GM23338 (cell line): ENCODE data around the gene GALNT9.

Experiments
- CREB1 ChIP-seq: fragments of 250-450 bp; sonication (Bioruptor Pico); IDR thresholded peaks from 2 replicates; pipeline ENCODE4 v1.5.0; 2020; ENCODE audit warnings: low read depth, mild to moderate bottlenecking, moderate library complexity
- CTCF ChIP-seq, 2 experiments: fragments of 200-600 bp in 1 of 2; sonication (generic) in 1 of 2; conservative IDR thresholded peaks; 2 replicates each; pipeline versions ENCODE4 v1.5.1 to v1.6.1; 2016 to 2017; ENCODE audit warnings: antibody characterized with exemption in 2 of 2, low read depth in 2 of 2, mild to moderate bottlenecking in 2 of 2, moderate library complexity in 1 of 2
- ETS1 ChIP-seq: IDR thresholded peaks from 2 replicates; pipeline ENCODE4 v1.6.1; 2016; ENCODE audit warnings: antibody characterized with exemption
- EZH2 ChIP-seq: fragments of 200-600 bp; sonication (generic); IDR thresholded peaks from one replicate; pipeline ENCODE4 v1.8.0; 2017; ENCODE audit warnings: antibody characterized with exemption, mild to moderate bottlenecking, low read depth; ENCODE audit not compliant: unreplicated experiment
- EZH2phosphoT487 ChIP-seq: fragments of 200-600 bp; sonication (generic); IDR thresholded peaks from one replicate; pipeline ENCODE4 v1.8.1; 2018; ENCODE audit warnings: antibody characterized with exemption; ENCODE audit not compliant: unreplicated experiment
- JUNB ChIP-seq: IDR thresholded peaks from one replicate; pipeline ENCODE4 v1.6.1; 2016; ENCODE audit warnings: antibody characterized with exemption; ENCODE audit not compliant: unreplicated experiment
- NANOG ChIP-seq: IDR thresholded peaks from 2 replicates; pipeline ENCODE4 v1.6.1; 2016; ENCODE audit warnings: antibody characterized with exemption, borderline replicate concordance
- POLR2AphosphoS5 ChIP-seq: IDR thresholded peaks from 2 replicates; pipeline ENCODE4 v1.6.1; 2016; ENCODE audit warnings: antibody characterized with exemption, low read depth
- REST ChIP-seq: IDR thresholded peaks from one replicate; pipeline ENCODE4 v1.6.1; 2018; ENCODE audit warnings: antibody characterized with exemption; ENCODE audit not compliant: unreplicated experiment
- STAT1 ChIP-seq: IDR thresholded peaks from one replicate; pipeline ENCODE4 v1.6.1; 2016; ENCODE audit warnings: antibody characterized with exemption; ENCODE audit not compliant: unreplicated experiment
- ZNF331 ChIP-seq: fragments of 250-450 bp; sonication (Bioruptor Pico); IDR thresholded peaks from 2 replicates; pipeline ENCODE4 v1.5.0; 2020; ENCODE audit warnings: low read depth, mild to moderate bottlenecking, moderate library complexity
- ZNF462 ChIP-seq: fragments of 250-450 bp; sonication (Bioruptor Pico); IDR thresholded peaks from 2 replicates; pipeline ENCODE4 v1.5.0; 2020; ENCODE audit warnings: mild to moderate bottlenecking, moderate library complexity

GRCh38 chr12:132251741-132252490 is 77.5 kb downstream of the GALNT9 start:
- TF ChIP-seq EZH2phosphoT487 (no peak), CTCF (conservative IDR thresholded peaks at IDR 0.05; ENCODE audit: low read depth in 2 of 2) (no peak), EZH2 (no peak), ETS1 (no peak), REST (no peak), ZNF331 (CRISPR knock-in tag) (no peak), POLR2AphosphoS5 (no peak), CREB1 (CRISPR knock-in tag) (no peak), JUNB (no peak), ZNF462 (CRISPR knock-in tag) (no peak), STAT1 (no peak), NANOG (no peak)
